Spleen (tissue), 7 donors: ENCODE results near the gene C4orf46.

ENCODE experiments used
- POLR2A ChIP-seq, 3 donors: fragments of 450-650 bp; IDR thresholded peaks; one replicate each; pipeline ENCODE4 v1.5.1; 2017; ENCODE audit warnings: antibody characterized with exemption in 3 of 3, mild to moderate bottlenecking in 1 of 3
- POLR2AphosphoS5 ChIP-seq, 3 donors: sonication (generic); formaldehyde crosslinking; IDR thresholded peaks; one replicate each; pipeline ENCODE4 v1.5.1; 2017; ENCODE audit warnings: antibody characterized with exemption in 3 of 3
- TF ChIP-seq, protein P1 (sequence below), 11 experiments: fragments of 200-600 bp in 7 of 11; fragments of 450-650 bp in 4 of 11; sonication (generic) in 4 of 11; IDR thresholded peaks in 8 of 11; conservative IDR thresholded peaks in 3 of 11; 1 replicate in 7 of 11; 2 replicates in 4 of 11; pipeline versions ENCODE4 v1.4.0 to v1.8.0; 2016 to 2021; ENCODE audit warnings: antibody characterized with exemption in 11 of 11, inconsistent platforms in 4 of 11, mild to moderate bottlenecking in 1 of 11
- donor health status: DM: no; HTN: no; CAD: no; lungs with moderate emphysema.
- donor health status: DM: no; HTN: no; CAD: no.
- donor health status: DM: no; HTN: no; CAD: no.

DNA sequence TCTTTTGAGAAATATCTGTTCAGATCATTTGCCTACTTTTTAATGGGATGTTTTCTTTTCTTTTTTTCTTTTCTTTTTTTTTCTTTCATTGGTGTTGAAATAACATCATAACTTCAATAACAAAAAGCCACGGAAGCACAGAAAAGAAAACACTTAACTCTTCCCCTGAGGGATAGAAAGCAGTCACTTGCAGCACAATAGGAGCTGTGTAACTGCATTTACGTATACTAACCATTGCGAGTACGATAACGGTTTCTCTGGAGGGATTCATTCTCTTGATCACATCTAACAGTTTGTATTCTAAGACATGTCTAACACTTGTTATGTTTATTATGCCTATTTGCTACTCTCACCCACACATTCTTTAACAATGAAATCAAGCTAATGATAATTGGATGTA lies 27.3 kb downstream of the C4orf46 start:
- TF ChIP-seq, protein P1, sequence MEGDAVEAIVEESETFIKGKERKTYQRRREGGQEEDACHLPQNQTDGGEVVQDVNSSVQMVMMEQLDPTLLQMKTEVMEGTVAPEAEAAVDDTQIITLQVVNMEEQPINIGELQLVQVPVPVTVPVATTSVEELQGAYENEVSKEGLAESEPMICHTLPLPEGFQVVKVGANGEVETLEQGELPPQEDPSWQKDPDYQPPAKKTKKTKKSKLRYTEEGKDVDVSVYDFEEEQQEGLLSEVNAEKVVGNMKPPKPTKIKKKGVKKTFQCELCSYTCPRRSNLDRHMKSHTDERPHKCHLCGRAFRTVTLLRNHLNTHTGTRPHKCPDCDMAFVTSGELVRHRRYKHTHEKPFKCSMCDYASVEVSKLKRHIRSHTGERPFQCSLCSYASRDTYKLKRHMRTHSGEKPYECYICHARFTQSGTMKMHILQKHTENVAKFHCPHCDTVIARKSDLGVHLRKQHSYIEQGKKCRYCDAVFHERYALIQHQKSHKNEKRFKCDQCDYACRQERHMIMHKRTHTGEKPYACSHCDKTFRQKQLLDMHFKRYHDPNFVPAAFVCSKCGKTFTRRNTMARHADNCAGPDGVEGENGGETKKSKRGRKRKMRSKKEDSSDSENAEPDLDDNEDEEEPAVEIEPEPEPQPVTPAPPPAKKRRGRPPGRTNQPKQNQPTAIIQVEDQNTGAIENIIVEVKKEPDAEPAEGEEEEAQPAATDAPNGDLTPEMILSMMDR (IDR thresholded peaks at IDR 0.05 in 8 of 11, conservative IDR thresholded peaks at IDR 0.05 in 3 of 11), result no peak
- TF ChIP-seq POLR2A (IDR thresholded peaks at IDR 0.05), result no peak
- TF ChIP-seq POLR2AphosphoS5 (IDR thresholded peaks at IDR 0.05), result no peak
